ENCODE data around the gene TATDN2.

The TATDN2 gene

DNA sequence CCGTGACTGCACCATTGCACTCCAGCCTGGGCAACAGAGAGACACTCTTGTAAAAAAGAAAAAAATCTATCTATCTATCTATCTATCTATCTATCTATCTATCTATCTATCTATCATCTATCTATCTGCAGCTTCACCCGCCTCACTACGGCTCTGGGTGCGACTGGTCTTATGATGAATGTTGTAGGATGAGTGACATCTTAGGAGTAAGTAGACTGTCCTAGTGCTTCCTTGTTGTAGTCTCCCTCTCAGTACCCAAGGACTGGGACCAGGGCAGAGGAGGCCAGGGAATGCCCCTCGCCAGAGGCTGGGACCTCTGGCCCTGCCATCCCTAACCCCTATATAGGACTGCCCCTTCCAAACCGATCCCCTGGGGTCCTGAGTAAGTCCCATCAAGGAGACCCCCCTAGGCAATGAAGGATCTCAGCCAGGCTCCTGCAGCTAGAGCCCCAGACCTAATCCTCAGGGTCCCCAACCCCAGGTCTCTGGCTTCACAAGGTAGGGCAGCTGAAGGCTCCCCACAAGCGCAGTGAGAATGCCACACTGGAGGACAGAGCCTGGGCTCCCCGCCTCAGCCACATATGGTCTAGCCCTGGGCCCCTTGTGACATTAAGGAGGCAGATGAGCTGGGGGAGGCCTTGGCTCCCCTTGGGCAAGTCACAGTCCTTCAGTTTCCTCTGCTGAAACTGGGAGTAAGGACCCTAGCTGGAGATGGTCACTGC is 73.5 kb downstream of the TATDN2 start:
- no peak for DNase-seq

DNA sequence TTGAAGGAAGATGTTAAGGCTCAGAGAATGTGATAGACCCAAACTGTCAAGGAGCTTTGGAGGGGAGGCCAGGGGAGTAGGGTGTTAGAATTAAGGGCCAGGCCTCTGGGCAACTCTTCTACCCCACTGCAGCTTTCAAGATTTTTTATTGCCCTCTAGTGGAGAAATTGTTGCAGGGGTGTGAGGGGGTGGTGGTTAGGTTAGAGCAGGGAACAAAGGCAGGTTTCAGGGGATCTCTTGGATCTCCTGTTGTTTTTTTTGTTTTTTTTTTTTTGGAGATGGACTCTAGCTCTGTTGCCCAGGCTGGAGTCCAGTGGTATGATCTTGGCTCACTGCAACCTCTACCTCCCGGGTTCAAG is 74.1 kb downstream of the TATDN2 start:
- DNase-seq: peak; percentile 9

DNA sequence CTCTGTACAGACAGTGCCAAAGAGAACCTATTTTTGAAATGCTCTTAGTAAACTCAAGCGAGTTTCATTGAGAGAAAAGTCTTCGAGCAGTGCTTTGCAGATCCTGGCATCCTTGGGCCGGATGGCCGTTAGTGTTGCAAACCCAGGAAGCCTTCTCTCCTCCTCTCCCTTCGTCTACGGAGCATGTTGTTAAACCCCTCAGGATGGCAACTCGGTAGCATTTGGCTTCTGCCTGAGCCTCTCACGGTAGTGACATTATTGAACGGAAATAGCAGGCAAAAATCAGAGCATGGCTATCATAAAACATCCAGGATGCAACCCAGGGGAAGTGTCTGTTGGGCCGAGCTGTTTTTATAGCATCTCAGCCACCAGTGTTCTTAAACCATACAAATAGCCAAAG is 79.3 kb downstream of the TATDN2 start:
- no peak for DNase-seq

DNA sequence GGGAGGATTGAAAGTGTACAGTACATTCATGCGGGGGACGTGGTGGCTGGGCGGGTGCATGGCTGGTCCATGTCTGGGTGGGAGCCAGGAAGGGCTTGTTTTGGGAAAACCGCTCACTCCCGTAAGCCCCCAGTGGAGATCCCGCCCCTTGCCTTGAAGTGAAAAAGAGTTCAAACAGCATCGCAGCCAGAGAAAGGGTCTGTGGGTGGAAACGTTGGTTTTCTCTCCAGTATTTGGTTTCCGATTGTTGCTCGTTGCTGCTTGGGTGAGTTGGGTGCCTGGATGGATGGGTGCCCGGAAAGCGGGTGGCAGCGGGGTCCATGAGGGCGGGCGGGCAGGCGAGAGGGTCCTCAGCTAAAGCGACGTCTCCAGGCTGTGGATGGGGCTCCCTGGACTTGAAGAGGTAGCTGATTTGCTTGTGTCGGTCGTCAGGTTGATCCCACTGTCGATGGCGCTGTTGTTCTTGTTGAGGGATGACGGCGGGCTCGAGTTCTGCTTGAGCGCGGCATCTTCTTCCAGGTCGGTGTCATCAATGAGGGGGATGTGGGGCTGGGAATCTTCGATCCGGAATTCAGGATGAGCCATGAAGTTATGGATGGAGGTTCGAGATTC is 80.3 kb downstream of the TATDN2 start:
- DNase-seq: no peak

DNA sequence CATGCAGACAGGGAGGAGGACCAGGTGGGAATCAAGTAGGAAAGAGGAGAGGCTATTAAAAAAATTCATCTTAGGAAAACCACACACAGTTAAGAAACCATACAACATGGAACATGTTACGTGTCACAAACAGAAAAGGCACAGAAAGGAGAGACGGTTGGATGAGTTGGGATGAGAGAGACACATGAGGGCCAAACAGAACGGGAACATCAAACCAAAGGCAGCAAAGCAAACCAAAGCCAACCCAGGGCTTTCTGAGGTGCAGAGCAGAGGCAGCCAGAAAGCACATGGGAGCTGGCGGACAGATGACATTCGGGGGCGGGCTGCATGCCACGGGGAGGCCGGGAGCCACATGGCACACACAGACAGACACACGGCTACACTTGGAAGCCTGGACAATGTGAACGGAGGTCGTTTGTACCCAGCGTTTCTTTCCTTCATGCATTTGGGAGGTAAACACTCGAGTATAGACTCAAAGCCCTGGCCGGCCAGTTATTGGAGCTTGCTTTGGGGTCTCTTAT is 81.3 kb downstream of the TATDN2 start:
- DNase-seq: no peak

DNA sequence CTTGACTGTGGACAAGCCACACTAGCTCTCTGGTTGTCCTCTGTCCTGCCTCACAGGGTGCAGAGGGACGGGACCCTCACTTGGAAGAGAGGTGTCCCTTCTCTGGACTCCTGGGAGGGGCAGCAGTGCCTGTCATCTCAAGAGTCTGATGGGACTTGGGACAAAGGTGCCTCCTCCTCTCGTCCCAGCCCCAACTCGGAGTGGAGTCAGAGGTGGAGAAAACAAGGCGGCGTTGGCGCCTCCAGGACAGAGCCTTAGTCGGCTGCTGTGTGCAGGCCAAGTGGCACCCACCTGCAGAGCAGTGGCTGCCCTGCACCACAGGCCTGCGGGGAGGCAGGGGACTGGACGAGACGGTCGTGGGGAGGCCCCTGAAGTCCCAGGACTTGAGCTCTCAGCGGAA is 82.1 kb downstream of the TATDN2 start:
- DNase-seq: no peak

Measured in CD4-positive, alpha-beta T cell treated with Interleukin-4 for 4 hours (primary cell).